Aorta (tissue), 5 donors: ENCODE measurements around the gene CYP2B6. TPM values are rescaled to one million over a fixed set of nuclear protein-coding genes. Genes with fewer than 3 reads are reported as not detected.
"Not testable (repeated sequence)": the region's sequence is repeated elsewhere in the genome, so short reads cannot be mapped to it uniquely, and the experiment has no call there.

Source experiments
- ATAC-seq: fragments of 200-7000 bp; cut with Tn5 transposase; one replicate; pipeline ENCODE4 v1.9.1; 2022; ENCODE audit warnings: moderate library complexity; ENCODE audit not compliant: low FRiP score
- DNase-seq, 2 donors: peaks; one replicate each; pipeline ENCODE4 v3.0.0-alpha.2; 2020
- H3K27ac ChIP-seq, 2 donors: one replicate each; pipeline ENCODE4 v1.5.1; 2013; ENCODE audit warnings: low read length in 2 of 2, mild to moderate bottlenecking in 2 of 2, moderate library complexity in 2 of 2, control low read depth in 1 of 2, inconsistent platforms in 1 of 2, low read depth in 1 of 2
- H3K27me3 ChIP-seq, 2 donors: one replicate each; pipeline ENCODE4 v1.6.1; 2013; ENCODE audit warnings: control low read depth in 1 of 2, low read length in 1 of 2, mild to moderate bottlenecking in 1 of 2, moderate library complexity in 1 of 2; ENCODE audit not compliant: insufficient read depth in 2 of 2, control insufficient read depth in 1 of 2
- H3K36me3 ChIP-seq, 2 donors: one replicate each; pipeline ENCODE4 v1.6.1; 2013; ENCODE audit warnings: control low read depth in 1 of 2, low read length in 1 of 2, mild to moderate bottlenecking in 1 of 2; ENCODE audit not compliant: insufficient read depth in 2 of 2, control insufficient read depth in 1 of 2
- H3K4me1 ChIP-seq, 2 donors: one replicate each; pipeline ENCODE4 v1.6.1; 2013; ENCODE audit warnings: low read length in 2 of 2, control low read depth in 1 of 2, mild to moderate bottlenecking in 1 of 2, moderate library complexity in 1 of 2; ENCODE audit not compliant: insufficient read depth in 2 of 2, control insufficient read depth in 1 of 2
- H3K4me3 ChIP-seq, 2 donors: one replicate each; pipeline ENCODE4 v1.5.1; 2013; ENCODE audit warnings: low read length in 2 of 2, control low read depth in 1 of 2, mild to moderate bottlenecking in 1 of 2
- H3K9me3 ChIP-seq: one replicate; pipeline ENCODE4 v1.6.1; 2013; ENCODE audit warnings: mild to moderate bottlenecking, low read length; ENCODE audit not compliant: control insufficient read depth
- WGBS, 2 donors: extraction: QIAGEN DNeasy Blood & Tissue Kit; methylation state at CpG; one replicate each; pipeline ENCODE4 v1.1.7; 2013; 5-methylcytosine and 5-hydroxymethylcytosine counted together
- intact Hi-C, 2 donors: fragments of 100-400 bp; cut with DNase I; formaldehyde crosslinking; loops; one replicate each; pipeline versions ENCODE4 v1.14.2 to v1.15.0; 2022
- polyA plus RNA-seq, 2 donors: library from polyadenylated mRNA; stranded (reverse); fragments of 200-250 nt; gene quantifications; one replicate each; pipeline ENCODE4 v1.2.3, GENCODE V29; 2013
- total RNA-seq, 2 donors: library from RNA; stranded (reverse); fragmentation: NEBNext Ultra II Directional; extraction: Animal tissue kit (Norgen Biotek cat#: 25700); gene quantifications; one replicate each; pipeline ENCODE4 v1.2.1, GENCODE V29; 2021
- donor health status: healthy with polysubstance abuse.
- donor health status: Bipolar disorder and iron deficiency.
- donor health status: DM: no; HTN: no; CAD: no.
- donor health status: DM: no; HTN: no; CAD: no.
- donor health status: DM: yes; HTN: yes; CAD: no.

Gene CYP2B6
- total and polyA plus RNA-seq, 4 donors, result 1.6 TPM; not detected in 3

DNA sequence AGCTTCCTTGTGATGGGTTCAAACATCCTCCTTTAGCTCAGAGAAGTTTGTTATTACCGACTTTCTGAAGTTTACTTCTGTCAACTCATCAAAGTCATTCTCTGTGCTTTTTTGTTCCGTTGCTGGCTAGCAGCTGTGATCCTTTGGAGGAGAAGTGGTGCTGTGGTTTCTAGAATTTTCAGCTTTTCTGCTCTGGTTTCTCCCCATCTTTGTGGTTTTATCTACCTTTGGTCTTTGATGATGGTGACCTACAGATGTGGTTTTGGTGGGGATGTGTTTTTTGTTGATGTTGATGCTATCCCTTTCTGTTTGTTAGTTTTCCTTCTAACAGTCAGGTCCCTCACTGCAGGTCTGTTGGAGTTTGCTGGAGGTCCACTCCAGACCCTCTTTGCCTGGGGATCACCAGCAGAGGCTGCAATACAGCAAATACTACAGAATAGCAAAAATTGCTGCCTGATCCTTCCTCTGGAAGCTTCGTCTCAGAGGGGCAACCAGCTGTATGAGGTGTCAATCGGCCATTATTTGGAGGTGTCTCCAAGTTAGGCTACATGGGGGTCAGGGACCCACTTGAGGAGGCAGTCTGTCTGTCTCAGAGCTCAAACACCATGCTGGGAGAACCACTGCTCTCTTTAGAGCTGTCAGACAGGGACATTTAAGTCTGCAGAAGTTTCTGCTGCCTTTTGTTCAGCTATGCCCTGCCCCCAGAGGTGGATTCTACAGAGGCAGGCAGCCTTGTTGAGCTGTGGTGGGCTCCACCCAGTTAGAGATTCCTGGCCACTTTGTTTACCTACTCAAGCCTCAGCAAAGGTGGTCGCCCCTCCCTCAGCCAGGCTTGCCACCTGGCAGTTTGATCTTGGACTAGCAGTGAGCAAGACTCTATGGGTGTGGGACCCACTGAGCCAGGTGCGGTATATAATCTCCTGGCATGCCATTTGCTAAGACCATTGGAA is 20.4 kb upstream of the CYP2B6 start:
- H3K36me3 ChIP-seq, H3K9me3 ChIP-seq, H3K4me3 ChIP-seq, H3K4me1 ChIP-seq, ATAC-seq, DNase-seq, H3K27me3 ChIP-seq, H3K27ac ChIP-seq: not testable (repeated sequence)
- intact Hi-C loops, result loop anchor here (5.0 to 10.0 kb wide), 2 partner anchors 172 to 174 kb away; no protein-coding TSS in a partner anchor
- WGBS, 2 donors, result 68 to 70% methylated on average over 6 of the region's 6 CpGs

DNA sequence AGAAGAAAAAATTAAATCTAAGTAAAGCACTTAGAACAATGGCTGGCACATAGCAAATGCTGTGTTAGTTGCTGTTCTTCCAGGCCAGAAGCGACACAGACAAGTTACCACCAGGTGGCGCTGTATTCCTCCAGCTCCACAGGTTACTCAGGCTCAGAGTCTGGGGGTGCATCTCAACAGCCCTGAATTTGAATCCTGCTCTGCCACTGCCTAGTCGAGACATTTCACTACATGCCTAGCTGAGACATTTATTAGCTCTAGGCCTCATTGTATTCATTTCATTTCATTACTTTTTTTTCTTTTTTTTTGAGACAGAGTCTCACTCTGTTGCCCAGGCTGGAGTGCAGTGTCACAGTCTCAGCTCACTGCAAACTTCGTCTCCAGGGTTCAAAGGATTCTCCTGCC is 16.4 kb upstream of the CYP2B6 start:
- H3K9me3 ChIP-seq, result peaks cover 3% of the 10 kb centered on the region
- no peak overlapping the region for H3K27ac ChIP-seq
- no peaks in the 10 kb centered on the region for H3K36me3 ChIP-seq
- WGBS, 2 donors, result 22 to 32% methylated on average over 4 of the region's 4 CpGs
- no peak overlapping the region for H3K4me3 ChIP-seq
- no peaks in the 10 kb centered on the region for H3K4me1 ChIP-seq
- intact Hi-C loops, result loop anchor here (5.0 to 10.0 kb wide), 2 partner anchors 168 to 170 kb away; no protein-coding TSS in a partner anchor
- no peak for ATAC-seq
- DNase-seq, result peak; percentile 71 to 77
- no peaks in the 10 kb centered on the region for H3K27me3 ChIP-seq

DNA sequence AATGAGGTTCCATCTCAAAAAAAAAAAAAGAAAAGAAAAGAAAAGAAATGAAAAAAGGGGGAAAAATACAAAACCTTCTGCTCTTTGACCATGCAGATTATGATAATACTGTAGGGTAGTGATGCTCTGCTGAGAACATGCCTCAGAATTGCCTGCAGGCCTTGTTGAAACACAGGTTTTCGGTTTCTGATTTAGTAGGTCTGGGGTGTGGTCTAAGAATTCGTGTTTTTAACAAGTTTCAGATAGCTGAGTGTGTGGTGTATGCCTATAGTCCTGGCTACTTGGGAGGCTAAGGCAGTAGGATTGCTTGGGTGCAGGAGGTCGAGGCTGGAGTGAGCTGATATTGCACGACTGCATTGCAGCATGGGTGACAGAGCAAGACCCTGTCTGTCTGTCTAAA is 14.9 kb upstream of the CYP2B6 start:
- Histone ChIP-seq H3K9me3 (peaks cover 1% of the 10 kb centered on the region), H3K4me1 (no peaks in the 10 kb centered on the region), H3K27ac (no peak overlapping the region), H3K27me3 (no peaks in the 10 kb centered on the region), H3K36me3 (no peaks in the 10 kb centered on the region), H3K4me3 (no peak overlapping the region)
- intact Hi-C loops, result loop anchor here in 1 of 2 donors (10.0 kb wide), 1 partner anchor 169 kb away; no protein-coding TSS in a partner anchor
- ATAC-seq, result no peak
- no peak for DNase-seq
- 63 to 70% methylated on average over 4 of the region's 4 CpGs for WGBS, 2 donors

DNA sequence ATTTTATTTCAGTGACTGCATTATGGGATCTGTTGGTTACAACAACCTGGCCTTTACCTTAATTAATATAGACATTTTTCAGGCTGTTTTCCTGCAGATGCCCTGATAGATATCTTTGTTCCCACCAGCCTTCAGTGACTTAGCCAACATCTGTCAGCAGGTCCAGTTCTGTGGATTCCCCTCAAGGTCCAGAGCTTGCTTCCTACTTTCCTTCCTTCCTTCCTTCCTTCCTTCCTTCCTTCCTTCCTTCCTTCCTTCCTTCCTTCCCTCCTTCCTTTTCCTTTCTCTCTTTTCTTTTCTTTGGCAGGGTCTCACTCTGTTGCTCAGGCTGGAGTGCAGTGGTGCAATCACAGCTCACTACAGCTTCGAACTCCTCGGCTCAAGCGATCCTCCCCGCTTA is 14.4 kb upstream of the CYP2B6 start:
- WGBS, 2 donors, result 82 to 86% methylated on average over 4 of the region's 4 CpGs
- H3K4me1 ChIP-seq, result no peaks in the 10 kb centered on the region
- ATAC-seq, result no peak
- no peaks in the 10 kb centered on the region for H3K27me3 ChIP-seq
- H3K9me3 ChIP-seq, result peaks cover 1% of the 10 kb centered on the region
- no peak for DNase-seq
- H3K36me3 ChIP-seq, result no peaks in the 10 kb centered on the region
- intact Hi-C loops, result loop anchor here in 1 of 2 donors (10.0 kb wide), 1 partner anchor 168 kb away; no protein-coding TSS in a partner anchor
- H3K4me3 ChIP-seq, result no peak overlapping the region
- H3K27ac ChIP-seq, result no peak overlapping the region

- H3K36me3 ChIP-seq, H3K4me1 ChIP-seq, H3K9me3 ChIP-seq, H3K4me3 ChIP-seq, H3K27me3 ChIP-seq, ATAC-seq, H3K27ac ChIP-seq, DNase-seq: not testable (repeated sequence)
- intact Hi-C loops, result loop anchor here in 1 of 2 donors (10.0 kb wide), 1 partner anchor 165 kb away; no protein-coding TSS in a partner anchor
- WGBS, 2 donors, result 51 to 66% methylated on average over 4 of the region's 4 CpGs
Measured at GRCh38 chr19:40979759-40980158, 11.3 kb upstream of the CYP2B6 start.

- 14 to 15% methylated on average over 2 of the region's 2 CpGs for WGBS, 2 donors
- intact Hi-C loops, H3K4me1 ChIP-seq, H3K27me3 ChIP-seq, ATAC-seq, H3K27ac ChIP-seq, H3K36me3 ChIP-seq, H3K9me3 ChIP-seq, H3K4me3 ChIP-seq, DNase-seq: not testable (repeated sequence)
Measured at GRCh38 chr19:40980743-40981442, 10.2 kb upstream of the CYP2B6 start.

GRCh38 chr19:40981591-40981990 is 9.5 kb upstream of the CYP2B6 start:
- ATAC-seq (no peak), DNase-seq (no peak)
- H3K4me3 ChIP-seq, result no peak overlapping the region
- 38 to 42% methylated on average over 4 of the region's 4 CpGs for WGBS, 2 donors
- peaks cover 0 to 1% of the 10 kb centered on the region in 2 donors for H3K27me3 ChIP-seq
- no peaks in the 10 kb centered on the region for H3K9me3 ChIP-seq
- H3K4me1 ChIP-seq, result no peaks in the 10 kb centered on the region
- no peaks in the 10 kb centered on the region for H3K36me3 ChIP-seq
- intact Hi-C loops, result no loop called here
- H3K27ac ChIP-seq, result no peak overlapping the region

- DNase-seq (no peak), ATAC-seq (no peak)
- H3K36me3 ChIP-seq, result no peaks in the 10 kb centered on the region
- H3K4me3 ChIP-seq, result no peak overlapping the region
- no peaks in the 10 kb centered on the region for H3K9me3 ChIP-seq
- H3K27me3 ChIP-seq, result peaks cover 0 to 1% of the 10 kb centered on the region in 2 donors
- H3K27ac ChIP-seq, result no peak overlapping the region
- 9 to 10% methylated on average over 3 of the region's 3 CpGs for WGBS, 2 donors
- H3K4me1 ChIP-seq, result no peaks in the 10 kb centered on the region
- intact Hi-C loops, result no loop called here
Measured at GRCh38 chr19:40982594-40983101, 8.4 kb upstream of the CYP2B6 start.
